GM18858 (cell line): ENCODE data around the gene LCA5.
A peak's percentile ranks its signal among the peaks of the same experiment; 100 is the strongest.
"Not testable (repeated sequence)": the region's sequence is repeated elsewhere in the genome, so short reads cannot be mapped to it uniquely, and the experiment has no call there.

Experiments used
- ATAC-seq: cut with Tn5 transposase; IDR thresholded peaks from one replicate; pipeline ENCODE4 v1.9.1; 2021; ENCODE audit not compliant: unreplicated experiment

The LCA5 gene

DNA sequence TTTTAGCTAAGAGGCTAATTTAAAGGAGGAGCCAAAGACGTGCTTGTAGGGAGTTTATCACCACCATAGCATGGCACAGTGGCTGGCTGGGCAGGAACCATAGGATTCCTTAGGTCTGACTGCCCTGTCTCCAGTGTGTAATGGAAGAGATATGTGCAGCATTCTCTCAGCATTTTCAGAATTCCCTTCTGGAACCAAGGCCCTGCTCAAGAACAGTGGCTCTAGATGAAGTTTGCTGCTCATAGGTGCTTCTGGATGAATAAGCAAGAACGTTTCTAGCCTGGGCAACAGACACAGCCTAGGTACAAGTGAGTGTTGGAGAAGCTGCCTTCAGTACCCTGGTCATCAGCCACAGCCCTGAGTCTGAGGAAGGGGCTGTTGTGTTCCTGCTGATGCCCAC, 69.1 kb downstream of the LCA5 start:
- ATAC-seq = no peak

DNA sequence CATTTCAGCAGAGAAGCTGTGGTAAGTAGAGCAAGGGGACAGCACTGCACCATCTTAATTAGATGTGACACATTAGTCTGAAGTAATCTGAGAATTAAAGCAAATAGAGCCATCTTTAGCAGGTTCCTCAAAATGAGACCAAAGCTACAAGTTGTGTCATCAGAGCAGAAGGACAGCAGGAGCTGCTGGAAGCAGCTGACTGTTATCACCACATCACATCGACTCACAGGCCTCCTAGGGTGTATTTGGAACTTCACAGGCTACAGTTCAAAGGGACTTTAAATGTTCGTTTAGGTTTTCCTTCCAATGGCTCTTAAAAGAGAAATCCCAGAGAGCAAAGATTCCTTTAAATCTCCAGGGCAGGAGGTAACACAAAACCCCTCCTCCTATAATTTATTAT, 69.5 kb downstream of the LCA5 start:
- ATAC-seq = no peak

GRCh38 chr6:79466207-79466834, 70.9 kb downstream of the LCA5 start:
- peak; percentile 60 for ATAC-seq

DNA sequence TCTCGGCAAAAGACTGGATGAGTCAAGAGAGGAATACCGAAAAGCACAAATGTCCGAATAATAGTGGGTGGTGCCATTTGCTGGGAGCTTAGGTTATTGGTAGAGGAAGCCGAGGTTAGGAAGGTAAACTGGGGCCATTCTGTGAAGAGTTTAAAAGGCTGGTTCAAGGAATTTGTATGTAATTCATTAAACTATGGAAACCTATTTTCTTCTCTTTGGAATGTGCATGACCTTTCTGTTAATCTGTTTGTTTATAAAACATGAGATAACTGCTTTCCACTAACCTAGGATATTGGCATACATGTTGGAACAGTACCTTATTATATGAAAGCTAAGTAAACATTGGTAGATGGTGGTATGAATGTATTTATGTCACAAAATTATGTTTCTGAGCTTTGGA, 71.8 kb downstream of the LCA5 start:
- ATAC-seq = no peak

DNA sequence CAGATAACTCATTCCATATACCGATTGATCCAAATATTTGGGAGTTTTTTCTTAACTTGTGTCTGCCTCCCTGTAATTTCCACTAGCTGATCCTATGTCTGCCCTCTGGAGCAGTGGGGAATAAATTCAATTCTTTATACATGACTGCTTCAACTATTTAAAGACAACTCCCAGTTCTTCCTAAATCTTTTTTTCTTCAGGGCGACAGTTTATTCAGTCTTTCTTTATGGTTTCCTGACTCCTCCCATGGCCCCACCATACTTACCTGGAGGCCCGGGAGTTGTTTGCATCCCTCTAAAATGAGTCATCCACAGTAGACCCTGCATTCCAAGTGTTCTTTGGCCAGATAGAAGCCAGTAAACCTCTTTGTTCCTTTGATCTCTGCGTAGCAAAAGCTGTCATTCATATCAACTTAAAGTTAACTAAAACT, 73.6 kb downstream of the LCA5 start:
- no peak for ATAC-seq

DNA sequence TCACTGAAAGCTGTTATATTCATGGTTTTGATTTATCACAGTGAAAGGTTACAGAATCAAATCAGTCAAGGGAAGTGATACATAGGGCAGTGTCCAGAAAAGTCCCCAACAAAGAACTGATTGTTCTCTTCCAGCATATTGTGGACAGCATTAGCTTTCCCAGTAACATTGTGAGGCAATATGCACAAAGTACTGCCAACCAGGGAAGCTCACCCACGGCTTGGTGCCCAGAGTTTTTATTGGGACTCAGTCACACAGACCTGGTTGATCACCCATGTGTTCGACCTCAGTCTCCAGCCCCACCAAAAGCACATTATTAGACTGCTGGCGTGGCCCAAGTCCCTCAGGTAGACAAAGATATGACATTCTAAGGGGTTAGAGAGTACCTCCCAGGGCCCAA, 76.0 kb downstream of the LCA5 start:
- ATAC-seq = peak; percentile 66

DNA sequence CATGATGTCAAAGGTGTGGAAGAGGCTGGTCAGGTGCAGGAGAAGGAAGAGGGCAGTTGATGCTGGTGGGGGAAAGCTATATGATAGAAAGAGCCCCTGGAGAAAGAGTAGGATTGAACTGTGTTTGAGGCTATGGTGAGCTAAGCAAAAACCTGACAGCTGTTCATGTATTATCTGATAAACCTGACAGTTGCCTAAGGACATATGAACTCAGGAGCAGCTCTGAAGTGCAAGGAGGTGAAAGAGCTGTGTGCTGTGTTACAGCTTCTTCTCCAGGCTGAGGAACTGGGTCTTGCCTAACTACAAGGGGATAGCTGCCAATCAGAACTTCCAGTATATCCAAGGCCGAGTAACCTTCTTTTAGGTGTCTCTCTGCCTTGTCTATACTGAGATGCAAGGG, 81.8 kb downstream of the LCA5 start:
- ATAC-seq = no peak

DNA sequence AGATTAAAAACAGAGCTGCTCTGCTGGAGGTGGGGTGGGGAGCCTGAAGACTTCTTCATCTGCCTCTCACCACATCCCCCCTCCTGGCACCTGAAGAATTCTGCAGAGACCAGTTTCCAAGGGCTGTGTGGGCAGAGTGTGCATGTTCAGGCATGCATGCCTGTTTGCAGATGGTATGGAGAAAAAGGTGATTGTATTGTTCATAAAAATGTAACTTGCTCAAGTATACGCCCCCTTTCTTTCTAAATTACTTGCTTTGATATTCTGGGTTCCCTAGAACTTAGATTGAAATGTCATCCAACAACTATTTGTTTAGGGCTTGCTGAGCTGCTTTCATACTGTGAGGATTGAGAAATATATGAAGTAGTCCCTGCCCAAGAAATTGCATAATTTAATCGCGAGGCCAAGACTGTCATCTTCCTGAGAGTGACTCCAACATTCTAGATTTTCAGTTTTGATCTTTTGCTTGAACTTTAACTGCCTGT, 83.6 kb downstream of the LCA5 start:
- ATAC-seq = peak; percentile 54

- no peak for ATAC-seq
Measured at GRCh38 chr6:79450984-79451383, 86.2 kb downstream of the LCA5 start.

GRCh38 chr6:79446006-79446405, 91.2 kb downstream of the LCA5 start:
- ATAC-seq = no peak

GRCh38 chr6:79443876-79444275, 93.4 kb downstream of the LCA5 start:
- not testable (repeated sequence) for ATAC-seq

GRCh38 chr6:79441192-79441591, 96.0 kb downstream of the LCA5 start:
- no peak for ATAC-seq

GRCh38 chr6:79440598-79440997, 96.6 kb downstream of the LCA5 start:
- ATAC-seq = peak; percentile 77

DNA sequence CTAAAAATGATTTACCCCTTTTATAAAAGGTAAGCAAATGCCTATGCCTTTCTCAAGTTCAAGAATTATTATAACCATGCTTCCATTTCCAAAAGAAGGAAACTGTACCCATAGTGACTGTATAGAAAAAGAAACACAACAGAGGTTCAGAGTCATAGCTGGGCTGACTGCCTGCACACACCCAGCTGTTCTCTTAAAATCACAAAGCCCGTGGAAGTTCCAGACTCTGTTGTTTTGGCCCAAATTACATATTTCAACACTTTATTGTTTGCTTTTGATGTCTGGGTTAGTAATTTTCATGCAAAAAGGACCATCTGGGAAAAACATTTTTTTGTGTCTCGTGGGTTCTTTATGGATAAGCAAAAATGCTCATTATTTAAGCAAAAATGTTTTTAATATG, 99.2 kb downstream of the LCA5 start:
- ATAC-seq = no peak

DNA sequence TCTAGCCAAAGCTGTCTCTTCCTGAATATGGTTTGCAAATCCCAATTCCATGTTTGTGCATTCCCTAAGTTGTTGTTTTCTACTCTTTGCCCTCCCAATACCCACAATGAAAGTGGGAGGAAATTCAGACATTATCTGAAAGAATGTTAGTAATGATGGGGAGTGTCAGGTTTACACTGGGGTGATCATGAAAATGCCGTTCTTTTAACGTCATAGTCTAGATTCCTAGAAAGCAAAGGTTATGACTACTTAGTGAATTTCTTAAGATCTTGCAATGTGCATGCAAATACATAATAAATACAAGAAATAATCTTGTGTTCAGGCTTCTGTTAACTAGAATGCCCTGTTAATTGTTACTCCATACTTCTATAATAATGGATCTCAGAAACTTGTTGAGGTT, 101.0 kb downstream of the LCA5 start:
- no peak for ATAC-seq

DNA sequence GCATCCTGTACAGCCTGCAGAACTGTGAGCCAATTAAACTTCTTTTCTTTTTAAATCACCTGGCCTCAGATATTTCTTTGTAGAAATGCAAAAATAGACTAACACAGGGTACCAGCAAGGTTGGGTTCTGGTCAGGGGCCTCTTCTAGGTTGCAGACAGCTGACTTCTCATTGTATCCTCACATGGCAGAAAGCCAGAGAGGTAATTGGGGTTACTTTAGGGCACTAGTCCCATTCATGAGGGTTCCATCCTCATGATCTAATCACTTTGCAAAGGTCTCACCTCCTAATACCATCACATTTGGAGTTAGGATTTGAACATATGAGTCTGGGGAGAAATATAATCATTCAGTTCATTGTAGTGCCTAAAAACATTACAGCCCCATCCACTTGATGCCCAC, 101.5 kb downstream of the LCA5 start:
- ATAC-seq = no peak
